ENCODE results near the gene MBD2.
"Not testable (repeated sequence)": the region's sequence is repeated elsewhere in the genome, so short reads cannot be mapped to it uniquely, and the experiment has no call there.

Gene MBD2

DNA sequence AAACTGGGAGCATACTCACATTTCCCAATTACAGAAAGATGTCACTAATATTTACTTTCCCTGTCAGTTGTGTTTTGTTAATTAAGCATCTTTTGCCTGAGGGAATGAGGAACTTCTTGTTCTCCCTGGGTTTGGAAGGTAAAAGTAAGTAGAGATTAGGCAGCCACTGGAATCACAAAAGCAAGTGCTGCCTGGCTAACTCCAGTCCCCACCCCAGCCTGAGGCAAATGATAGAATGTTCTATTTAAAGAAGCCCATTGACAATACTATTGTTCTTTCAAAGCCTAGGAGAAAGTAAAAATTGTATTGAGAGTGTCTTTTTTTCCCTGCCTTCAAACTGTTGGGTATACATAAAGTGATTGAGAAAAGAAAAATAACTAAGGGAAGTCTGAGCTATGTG is 93.8 kb downstream of the MBD2 start:
- TF ChIP-seq CTCF (IDR thresholded peaks at IDR 0.05; ENCODE audit: insufficient read depth, low read depth, low read length, missing control alignments): no peak

GRCh38 chr18:54130177-54130576 is 94.3 kb downstream of the MBD2 start:
- no peak overlapping the region for H3K4me3 ChIP-seq (ENCODE audit: low read length)
- DNase-seq (ENCODE audit: low read depth): no peak
- TF ChIP-seq CTCF (IDR thresholded peaks at IDR 0.05; ENCODE audit: insufficient read depth, low read depth, low read length, missing control alignments): no peak

More for the DNA sequence above, 93.8 kb downstream of the MBD2 start:
- peak; percentile 58 for DNase-seq (ENCODE audit: low read depth)
- no peak overlapping the region for H3K4me3 ChIP-seq (ENCODE audit: low read length)

GRCh38 chr18:54129448-54130067 is 94.9 kb downstream of the MBD2 start:
- no peak for TF ChIP-seq CTCF (IDR thresholded peaks at IDR 0.05; ENCODE audit: insufficient read depth, low read depth, low read length, missing control alignments)
- no peak overlapping the region for H3K4me3 ChIP-seq (ENCODE audit: low read length)
- DNase-seq (ENCODE audit: low read depth): no peak

- peak; percentile 59 for DNase-seq (ENCODE audit: low read depth)
- TF ChIP-seq CTCF (IDR thresholded peaks at IDR 0.05; ENCODE audit: insufficient read depth, low read depth, low read length, missing control alignments): peak; percentile 58
- no peak overlapping the region for H3K4me3 ChIP-seq (ENCODE audit: low read length)
These were observed 96.6 kb downstream of the MBD2 start for GRCh38 chr18:54127759-54128378.

DNA sequence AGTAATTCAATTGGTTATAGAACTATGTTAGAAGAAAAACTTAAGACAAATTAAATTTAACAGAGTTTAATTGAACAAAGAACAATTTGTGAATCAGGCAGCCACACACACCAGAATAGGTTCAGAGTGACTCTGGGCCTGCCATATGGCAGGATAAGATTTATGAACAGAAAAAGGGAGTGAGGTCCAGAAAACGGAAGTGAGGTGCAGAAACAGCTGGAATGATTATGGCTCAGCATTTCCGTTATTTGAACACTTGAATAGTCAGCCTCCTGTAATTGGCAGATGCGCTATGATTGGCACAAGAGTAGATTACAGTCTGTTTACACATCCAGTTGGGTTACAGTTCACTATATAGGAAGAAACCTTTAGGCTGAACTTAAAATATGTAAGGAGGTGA is 99.0 kb downstream of the MBD2 start:
- no peak overlapping the region for H3K4me3 ChIP-seq (ENCODE audit: low read length)
- TF ChIP-seq CTCF (IDR thresholded peaks at IDR 0.05; ENCODE audit: insufficient read depth, low read depth, low read length, missing control alignments): no peak
- no peak for DNase-seq (ENCODE audit: low read depth)

GRCh38 chr18:54123720-54124440 is 100.6 kb downstream of the MBD2 start:
- H3K4me3 ChIP-seq (ENCODE audit: low read length); DNase-seq (ENCODE audit: low read depth): not testable (repeated sequence)

GRCh38 chr18:54119524-54120019 is 104.9 kb downstream of the MBD2 start:
- DNase-seq (ENCODE audit: low read depth): peak; percentile 71
- TF ChIP-seq CTCF (IDR thresholded peaks at IDR 0.05; ENCODE audit: insufficient read depth, low read depth, low read length, missing control alignments): peak; percentile 83
- no peak overlapping the region for H3K4me3 ChIP-seq (ENCODE audit: low read length)
